EL (cell line): ENCODE data around the gene PALS1.
"Not testable (repeated sequence)": the region's sequence is repeated elsewhere in the genome, so short reads cannot be mapped to it uniquely, and the experiment has no call there.

Source experiments
- DNase-seq: peaks from one replicate; pipeline ENCODE4 v3.0.0-alpha.2; 2016

Gene PALS1

DNA sequence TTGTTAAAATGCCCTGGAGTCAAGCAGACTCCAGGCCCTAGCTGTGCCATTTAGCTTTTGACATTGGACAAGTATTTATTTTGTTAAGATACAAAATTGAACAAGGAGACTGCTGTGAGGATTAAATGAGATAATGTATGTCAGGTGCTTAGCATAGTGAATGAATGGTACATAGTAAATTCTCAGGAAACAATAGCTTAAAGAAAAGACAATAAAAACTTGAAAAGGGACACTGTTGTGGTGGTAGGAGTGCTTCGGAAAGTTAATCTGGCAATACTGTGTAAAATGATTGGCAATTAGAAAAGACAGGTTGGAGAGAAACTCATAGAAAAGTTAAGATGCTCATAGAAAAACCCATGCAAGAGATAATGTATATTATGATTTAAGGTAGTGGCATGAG is 19.7 kb downstream of the PALS1 start:
- no peak for DNase-seq

DNA sequence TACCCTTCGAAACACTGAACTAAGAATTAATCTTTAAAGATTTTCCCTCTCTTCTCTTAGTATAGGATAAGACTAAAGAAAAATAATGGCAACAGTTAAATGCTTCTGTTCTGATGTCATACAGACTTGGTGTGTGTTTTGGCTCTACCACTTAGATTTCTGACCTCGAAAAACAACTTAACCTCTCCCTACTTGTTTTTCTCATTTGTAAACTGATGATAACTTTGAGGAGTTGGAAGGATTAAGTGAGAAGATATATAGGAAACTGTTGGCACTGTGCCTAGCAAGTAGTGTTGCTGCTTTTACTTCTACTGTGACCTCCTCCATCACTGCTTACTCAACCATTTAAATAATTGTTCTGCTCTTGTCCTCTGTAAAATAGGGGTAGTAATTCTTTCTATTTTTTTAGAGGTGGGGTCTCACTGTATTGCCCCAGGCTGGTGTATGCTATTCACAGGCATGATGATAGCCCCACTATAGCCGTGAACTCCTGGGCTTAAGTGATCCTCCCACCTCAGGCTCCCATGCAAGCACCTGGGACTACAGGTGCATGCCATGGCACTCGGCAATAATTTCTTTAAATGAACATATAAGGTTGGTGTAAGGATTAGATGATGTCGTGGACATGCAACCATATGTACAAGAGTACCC is 22.4 kb downstream of the PALS1 start:
- peak; percentile 67 for DNase-seq

GRCh38 chr14:67265131-67265530 is 23.9 kb downstream of the PALS1 start:
- DNase-seq: peak; percentile 72

- no peak for DNase-seq
These were observed 26.5 kb downstream of the PALS1 start for GRCh38 chr14:67267576-67268328.

DNA sequence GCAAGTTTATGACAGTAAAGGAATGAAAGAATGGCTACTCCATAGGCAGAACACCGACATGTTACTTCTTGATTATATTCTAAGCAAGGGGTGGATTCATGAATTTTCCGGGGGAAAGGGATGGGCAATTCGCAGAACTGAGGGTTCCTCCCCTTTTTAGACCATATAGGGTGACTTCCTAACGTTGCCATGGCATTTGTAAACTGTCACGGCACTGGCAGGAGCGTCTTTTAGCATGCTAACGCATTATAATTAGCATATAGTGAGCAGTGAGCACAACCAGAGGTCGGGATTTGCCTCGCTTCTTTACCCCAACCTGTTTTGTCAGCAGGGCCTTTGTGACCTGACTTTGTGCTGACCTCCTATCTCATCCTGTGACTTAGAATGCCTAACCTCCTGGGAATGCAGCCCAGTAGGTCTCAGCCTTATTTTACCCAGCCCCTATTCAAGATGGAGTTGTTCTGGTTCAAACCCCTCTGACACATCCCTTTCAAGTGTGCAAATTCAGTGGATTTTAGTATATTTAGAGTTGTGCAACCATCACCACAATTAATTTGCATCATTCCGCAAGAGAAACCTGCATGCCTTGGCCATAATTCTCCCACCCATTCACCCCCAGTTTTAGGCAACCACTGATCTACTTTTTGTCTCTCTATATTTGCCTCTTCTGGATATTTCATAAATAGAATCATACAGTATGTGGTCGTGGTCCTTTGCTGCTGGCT is 27.4 kb downstream of the PALS1 start:
- no peak for DNase-seq

- DNase-seq: peak; percentile 64
These were observed 28.2 kb downstream of the PALS1 start for GRCh38 chr14:67269298-67270060.

DNA sequence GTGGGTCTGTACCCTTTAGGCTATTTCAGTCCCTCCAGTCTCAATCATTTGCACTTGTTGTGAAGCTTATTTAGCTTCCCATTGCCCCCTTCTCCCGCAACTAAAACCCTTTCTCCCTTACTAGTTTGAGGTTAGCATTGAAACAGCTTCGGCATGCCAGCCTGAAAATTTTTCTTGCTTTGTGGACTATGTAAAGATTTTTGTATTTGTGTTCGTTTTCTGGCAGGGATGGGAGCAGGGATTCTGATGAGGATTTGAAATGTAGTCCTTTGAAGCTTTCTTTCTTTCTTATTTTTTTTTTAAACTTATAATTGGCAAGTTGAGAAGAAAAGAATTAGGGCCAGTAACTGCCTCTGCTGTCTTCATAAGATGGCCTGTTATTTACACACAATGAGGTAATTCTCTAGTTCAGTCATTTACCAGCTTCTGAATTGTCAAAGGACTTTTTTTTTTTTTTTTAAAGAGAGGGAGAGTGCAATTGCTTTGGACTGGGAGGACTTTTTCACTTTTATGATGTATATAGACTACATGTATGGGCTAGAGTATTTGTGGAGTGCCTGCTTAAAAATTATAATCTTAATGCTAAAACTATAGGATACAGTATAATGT is 29.0 kb downstream of the PALS1 start:
- DNase-seq: no peak

DNA sequence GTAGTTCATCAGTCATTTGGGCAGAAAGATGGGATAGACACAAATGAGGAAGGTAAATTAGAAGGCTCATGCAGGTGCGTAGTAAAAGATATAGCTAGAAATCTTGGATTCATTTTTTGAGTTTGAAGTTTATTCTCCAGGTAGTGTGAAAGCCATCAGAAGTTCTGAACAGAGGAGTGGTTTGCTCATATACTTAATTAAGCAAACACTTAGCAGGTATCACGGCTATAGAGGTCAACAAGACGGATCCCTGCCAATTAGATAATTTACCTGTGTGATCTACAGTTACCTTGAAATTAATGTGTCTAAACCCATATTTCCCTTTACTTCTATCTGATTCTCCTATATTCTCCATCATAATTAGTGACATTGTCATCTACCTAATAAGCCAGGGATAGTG is 29.7 kb downstream of the PALS1 start:
- DNase-seq: no peak

DNA sequence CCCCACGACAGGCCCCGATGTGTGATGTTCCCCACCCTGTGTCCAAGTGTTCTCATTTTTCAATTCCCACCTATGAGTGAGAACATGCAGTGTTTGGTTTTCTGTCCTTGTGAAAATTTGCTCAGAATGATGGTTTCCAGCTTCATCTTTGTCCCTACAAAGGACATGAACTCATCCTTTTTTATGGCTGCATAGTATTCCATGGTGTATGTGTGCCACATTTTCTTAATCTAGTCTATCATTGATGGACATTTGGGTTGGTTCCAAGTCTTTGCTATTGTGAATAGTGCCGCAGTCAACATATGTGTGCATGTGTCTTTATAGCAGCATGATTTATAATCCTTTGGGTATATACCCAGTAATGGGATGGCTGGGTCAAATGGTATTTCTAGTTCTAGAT is 32.0 kb downstream of the PALS1 start:
- not testable (repeated sequence) for DNase-seq

DNA sequence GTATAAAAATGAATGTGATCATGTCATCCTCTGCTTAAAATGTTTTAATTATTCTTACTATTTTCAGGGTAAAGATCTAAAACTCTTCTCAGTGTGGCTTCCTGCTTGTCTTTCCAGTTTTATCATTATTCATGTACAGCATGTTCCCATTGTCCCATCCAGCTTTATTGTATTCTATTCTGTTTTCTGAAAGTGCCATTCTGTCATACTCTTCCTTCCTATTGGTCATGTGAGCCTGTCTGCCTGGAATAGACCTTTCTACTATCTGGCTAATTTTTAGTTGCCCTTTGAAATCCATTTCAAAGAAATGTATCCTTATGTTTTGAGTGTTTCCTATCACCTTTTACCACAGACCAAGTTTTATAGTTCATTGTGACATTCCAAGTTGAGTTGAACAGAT is 34.9 kb downstream of the PALS1 start:
- no peak for DNase-seq

DNA sequence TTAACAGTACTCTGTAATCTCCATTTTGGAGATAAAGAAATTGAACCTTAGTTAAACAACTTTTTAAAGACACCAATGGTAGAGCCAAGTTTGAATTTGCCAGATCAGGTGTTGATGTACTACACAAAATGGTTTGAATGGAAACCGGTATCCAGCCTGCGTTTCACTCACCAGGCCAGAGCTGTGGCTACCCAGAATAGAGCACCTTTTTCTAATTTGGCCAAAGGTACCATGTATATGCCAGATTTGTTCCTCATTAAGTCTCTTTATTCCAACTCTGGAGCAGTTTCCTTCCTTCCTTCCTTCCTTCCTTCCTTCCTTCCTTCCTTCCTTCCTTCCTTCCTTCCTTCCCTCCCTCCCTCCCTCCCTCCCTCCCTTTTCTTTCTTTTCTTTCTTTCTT is 39.3 kb downstream of the PALS1 start:
- DNase-seq: no peak

GRCh38 chr14:67285876-67286452 is 44.7 kb downstream of the PALS1 start:
- peak; percentile 43 for DNase-seq
